IgD-negative memory B cell (primary cell): ENCODE results near the gene PRICKLE1. TPM values are rescaled to one million over a fixed set of nuclear protein-coding genes. Genes with fewer than 3 reads are reported as not detected.

Source experiments
- H3K27ac Mint-ChIP-seq, 3 donors: one replicate each; pipeline ENCODE4 v1.8.0; 2020 to 2022; ENCODE audit warnings: mild to moderate bottlenecking in 3 of 3, mixed read lengths in 3 of 3, moderate library complexity in 1 of 3
- H3K27me3 Mint-ChIP-seq: one replicate; pipeline ENCODE4 v1.8.0; 2021; ENCODE audit warnings: mixed read lengths
- H3K36me3 Mint-ChIP-seq: one replicate; pipeline ENCODE4 v1.8.0; 2020; ENCODE audit warnings: mild to moderate bottlenecking, mixed read lengths
- H3K4me1 Mint-ChIP-seq, 3 donors: one replicate each; pipeline ENCODE4 v1.8.0; 2020 to 2022; ENCODE audit warnings: mixed read lengths in 3 of 3, mild to moderate bottlenecking in 1 of 3
- H3K4me3 Mint-ChIP-seq, 4 donors: one replicate each; pipeline ENCODE4 v1.8.0; 2020 to 2022; ENCODE audit warnings: mild to moderate bottlenecking in 4 of 4, mixed read lengths in 4 of 4, moderate library complexity in 3 of 4
- H3K9me3 Mint-ChIP-seq, 3 donors: one replicate each; pipeline ENCODE4 v1.8.0; 2020 to 2021; ENCODE audit warnings: mixed read lengths in 3 of 3, mild to moderate bottlenecking in 1 of 3
- polyA plus RNA-seq: library from polyadenylated mRNA; unstranded; fragments of 300-500 nt; fragmentation: Illumina TruSeq; gene quantifications from one replicate; pipeline ENCODE4 v1.2.3, GENCODE V29; 2021

Gene PRICKLE1
- polyA plus RNA-seq, 1 donor from 2014 or later: 17.0 TPM

GRCh38 chr12:42475106-42475505 lies 114.4 kb downstream of the PRICKLE1 start:
- no peaks in the 10 kb centered on the region for H3K36me3 Mint-ChIP-seq
- H3K27me3 Mint-ChIP-seq: no peaks in the 10 kb centered on the region
- peak overlapping the region; percentile 11 to 83 (median 83) for H3K27ac Mint-ChIP-seq
- peak overlapping the region; percentile 2 to 40 (median 12) for H3K4me3 Mint-ChIP-seq
- H3K9me3 Mint-ChIP-seq: no peaks in the 10 kb centered on the region
- peaks cover 30 to 47% (median 40%) of the 10 kb centered on the region in 3 donors for H3K4me1 Mint-ChIP-seq

- Mint-ChIP-seq H3K4me3 (peak overlapping the region in 1 of 4 donors; percentile 17), H3K27me3 (no peaks in the 10 kb centered on the region), H3K27ac (peak overlapping the region in 1 of 3 donors; percentile 83), H3K9me3 (no peaks in the 10 kb centered on the region), H3K36me3 (peaks cover 1% of the 10 kb centered on the region), H3K4me1 (peaks cover 32 to 52% (median 39%) of the 10 kb centered on the region in 3 donors)
Measured at GRCh38 chr12:42474391-42474790, 115.2 kb downstream of the PRICKLE1 start.

GRCh38 chr12:42473561-42473960 lies 116.0 kb downstream of the PRICKLE1 start:
- H3K4me3 Mint-ChIP-seq: peak overlapping the region in 1 of 4 donors; percentile 29
- no peaks in the 10 kb centered on the region for H3K9me3 Mint-ChIP-seq
- H3K27ac Mint-ChIP-seq: no peak overlapping the region
- H3K4me1 Mint-ChIP-seq: peaks cover 32 to 57% (median 42%) of the 10 kb centered on the region in 3 donors
- peaks cover 4% of the 10 kb centered on the region for H3K36me3 Mint-ChIP-seq
- H3K27me3 Mint-ChIP-seq: no peaks in the 10 kb centered on the region

- Mint-ChIP-seq H3K27ac (peak overlapping the region in 1 of 3 donors; percentile 87), H3K36me3 (peaks cover 4% of the 10 kb centered on the region), H3K27me3 (no peaks in the 10 kb centered on the region), H3K4me3 (peak overlapping the region in 1 of 4 donors; percentile 65), H3K9me3 (no peaks in the 10 kb centered on the region), H3K4me1 (peaks cover 34 to 60% (median 44%) of the 10 kb centered on the region in 3 donors)
Measured at GRCh38 chr12:42473130-42473529, 116.4 kb downstream of the PRICKLE1 start.

GRCh38 chr12:42472376-42472775 lies 117.2 kb downstream of the PRICKLE1 start:
- no peaks in the 10 kb centered on the region for H3K27me3 Mint-ChIP-seq
- H3K4me1 Mint-ChIP-seq: peaks cover 31 to 62% (median 39%) of the 10 kb centered on the region in 3 donors
- H3K4me3 Mint-ChIP-seq: peak overlapping the region in 2 of 4 donors; percentile 31 to 39
- peak overlapping the region in 2 of 3 donors; percentile 48 to 72 for H3K27ac Mint-ChIP-seq
- peaks cover 4% of the 10 kb centered on the region for H3K36me3 Mint-ChIP-seq
- no peaks in the 10 kb centered on the region for H3K9me3 Mint-ChIP-seq

GRCh38 chr12:42469355-42470175 lies 120.0 kb downstream of the PRICKLE1 start:
- Mint-ChIP-seq H3K27ac (peak overlapping the region; percentile 46 to 97 (median 60)), H3K27me3 (no peaks in the 10 kb centered on the region), H3K36me3 (peaks cover 4% of the 10 kb centered on the region), H3K4me1 (peaks cover 22 to 60% (median 30%) of the 10 kb centered on the region in 3 donors), H3K4me3 (peak overlapping the region; percentile 41 to 92 (median 81)), H3K9me3 (no peaks in the 10 kb centered on the region)

GRCh38 chr12:42468921-42469320 lies 120.6 kb downstream of the PRICKLE1 start:
- H3K9me3 Mint-ChIP-seq: no peaks in the 10 kb centered on the region
- peak overlapping the region; percentile 41 to 92 (median 81) for H3K4me3 Mint-ChIP-seq
- H3K27ac Mint-ChIP-seq: peak overlapping the region; percentile 46 to 97 (median 60)
- no peaks in the 10 kb centered on the region for H3K27me3 Mint-ChIP-seq
- peaks cover 4% of the 10 kb centered on the region for H3K36me3 Mint-ChIP-seq
- peaks cover 20 to 57% (median 30%) of the 10 kb centered on the region in 3 donors for H3K4me1 Mint-ChIP-seq

GRCh38 chr12:42468341-42468821 lies 121.2 kb downstream of the PRICKLE1 start:
- Mint-ChIP-seq H3K4me3 (peak overlapping the region; percentile 41 to 92 (median 81)), H3K36me3 (peaks cover 6% of the 10 kb centered on the region), H3K4me1 (peaks cover 20 to 53% (median 30%) of the 10 kb centered on the region in 3 donors), H3K9me3 (no peaks in the 10 kb centered on the region), H3K27ac (peak overlapping the region; percentile 46 to 97 (median 60)), H3K27me3 (no peaks in the 10 kb centered on the region)

GRCh38 chr12:42463671-42464070 lies 125.9 kb downstream of the PRICKLE1 start:
- peaks cover 9% of the 10 kb centered on the region for H3K36me3 Mint-ChIP-seq
- H3K27me3 Mint-ChIP-seq: no peaks in the 10 kb centered on the region
- H3K4me3 Mint-ChIP-seq: no peak overlapping the region
- no peak overlapping the region for H3K27ac Mint-ChIP-seq
- H3K4me1 Mint-ChIP-seq: peaks cover 6 to 17% (median 14%) of the 10 kb centered on the region in 3 donors
- no peaks in the 10 kb centered on the region for H3K9me3 Mint-ChIP-seq

- no peaks in the 10 kb centered on the region for H3K9me3 Mint-ChIP-seq
- H3K36me3 Mint-ChIP-seq: peaks cover 9% of the 10 kb centered on the region
- H3K27ac Mint-ChIP-seq: no peak overlapping the region
- peaks cover 0 to 17% (median 11%) of the 10 kb centered on the region in 3 donors for H3K4me1 Mint-ChIP-seq
- no peak overlapping the region for H3K4me3 Mint-ChIP-seq
- H3K27me3 Mint-ChIP-seq: no peaks in the 10 kb centered on the region
Measured at GRCh38 chr12:42462486-42462885, 127.1 kb downstream of the PRICKLE1 start.

GRCh38 chr12:42459336-42459847 lies 130.2 kb downstream of the PRICKLE1 start:
- Mint-ChIP-seq H3K4me3 (no peak overlapping the region), H3K27ac (no peak overlapping the region), H3K36me3 (peaks cover 11% of the 10 kb centered on the region)

GRCh38 chr12:42458575-42458974 lies 131.0 kb downstream of the PRICKLE1 start:
- no peak overlapping the region for H3K4me3 Mint-ChIP-seq
- H3K9me3 Mint-ChIP-seq: no peaks in the 10 kb centered on the region
- no peak overlapping the region for H3K27ac Mint-ChIP-seq
- H3K36me3 Mint-ChIP-seq: peaks cover 10% of the 10 kb centered on the region
- no peaks in the 10 kb centered on the region for H3K27me3 Mint-ChIP-seq
- H3K4me1 Mint-ChIP-seq: peaks cover 0 to 22% (median 7%) of the 10 kb centered on the region in 3 donors

More at GRCh38 chr12:42459336-42459847, 130.2 kb downstream of the PRICKLE1 start:
- no peaks in the 10 kb centered on the region for H3K27me3 Mint-ChIP-seq
- no peaks in the 10 kb centered on the region for H3K9me3 Mint-ChIP-seq
- peaks cover 0 to 22% (median 5%) of the 10 kb centered on the region in 3 donors for H3K4me1 Mint-ChIP-seq

- no peaks in the 10 kb centered on the region for H3K27me3 Mint-ChIP-seq
- H3K4me1 Mint-ChIP-seq: peaks cover 29 to 56% (median 47%) of the 10 kb centered on the region in 3 donors
- peaks cover 2% of the 10 kb centered on the region for H3K36me3 Mint-ChIP-seq
- H3K9me3 Mint-ChIP-seq: peaks cover 0 to under 1% (median 0%) of the 10 kb centered on the region in 3 donors
- peak overlapping the region in 1 of 4 donors; percentile 10 for H3K4me3 Mint-ChIP-seq
- H3K27ac Mint-ChIP-seq: peak overlapping the region in 1 of 3 donors; percentile 78
Measured at GRCh38 chr12:42450248-42450647, 139.3 kb downstream of the PRICKLE1 start.

GRCh38 chr12:42448841-42449240 lies 140.7 kb downstream of the PRICKLE1 start:
- H3K4me3 Mint-ChIP-seq: no peak overlapping the region
- no peaks in the 10 kb centered on the region for H3K27me3 Mint-ChIP-seq
- H3K27ac Mint-ChIP-seq: peak overlapping the region in 1 of 3 donors; percentile 32
- H3K36me3 Mint-ChIP-seq: peaks cover 2% of the 10 kb centered on the region
- peaks cover 29 to 51% (median 44%) of the 10 kb centered on the region in 3 donors for H3K4me1 Mint-ChIP-seq
- peaks cover 0 to 14% (median 3%) of the 10 kb centered on the region in 3 donors for H3K9me3 Mint-ChIP-seq

- peaks cover 0 to 20% (median 3%) of the 10 kb centered on the region in 3 donors for H3K9me3 Mint-ChIP-seq
- peaks cover 29 to 47% (median 39%) of the 10 kb centered on the region in 3 donors for H3K4me1 Mint-ChIP-seq
- H3K4me3 Mint-ChIP-seq: peak overlapping the region in 2 of 4 donors; percentile 2 to 59
- peaks cover 9% of the 10 kb centered on the region for H3K36me3 Mint-ChIP-seq
- H3K27ac Mint-ChIP-seq: peak overlapping the region in 1 of 3 donors; percentile 87
- H3K27me3 Mint-ChIP-seq: no peaks in the 10 kb centered on the region
Measured at GRCh38 chr12:42447371-42447786, 142.2 kb downstream of the PRICKLE1 start.
